Lower lobe of right lung (tissue), 2 donors: Measurements from ENCODE around the gene MIB2. TPM values are rescaled to one million over a fixed set of nuclear protein-coding genes. Genes with fewer than 3 reads are reported as not detected.
"Not testable (repeated sequence)": the region's sequence is repeated elsewhere in the genome, so short reads cannot be mapped to it uniquely, and the experiment has no call there.

Experiments
- ATAC-seq, 2 donors: fragments of 200-7000 bp; cut with Tn5 transposase; one replicate each; pipeline ENCODE4 v1.9.1; 2020 to 2022; ENCODE audit warnings: mild to moderate bottlenecking in 2 of 2, moderate library complexity in 2 of 2
- DNase-seq: peaks from one replicate; pipeline ENCODE4 v3.0.0-alpha.2; 2020
- H3K27ac ChIP-seq: fragments of 200-600 bp; one replicate; pipeline ENCODE4 v1.8.0; 2022
- H3K27me3 ChIP-seq: fragments of 200-600 bp; one replicate; pipeline ENCODE4 v1.8.0; 2022; ENCODE audit warnings: low read depth
- H3K36me3 ChIP-seq: fragments of 200-600 bp; one replicate; pipeline ENCODE4 v1.8.0; 2022; ENCODE audit warnings: mild to moderate bottlenecking
- H3K4me1 ChIP-seq: fragments of 200-600 bp; one replicate; pipeline ENCODE4 v1.8.0; 2022
- H3K4me3 ChIP-seq: fragments of 200-600 bp; one replicate; pipeline ENCODE4 v1.8.0; 2022; ENCODE audit warnings: mild to moderate bottlenecking
- H3K9me3 ChIP-seq: fragments of 200-600 bp; one replicate; pipeline ENCODE4 v1.8.0; 2022
- intact Hi-C: fragments of 100-400 bp; cut with DNase I; formaldehyde crosslinking; loops from one replicate; pipeline ENCODE4 v1.11.0; 2022
- total RNA-seq: library from RNA; stranded (reverse); fragmentation: NEBNext Ultra II Directional; extraction: Animal tissue kit (Norgen Biotek cat#: 25700); gene quantifications from one replicate; pipeline ENCODE4 v1.2.1, GENCODE V29; 2021
- TF ChIP-seq, protein P1 (sequence below): fragments of 200-600 bp; IDR thresholded peaks from one replicate; pipeline ENCODE4 v1.8.0; 2022; ENCODE audit warnings: antibody characterized with exemption, mild to moderate bottlenecking
- donor health status: DM: no; HTN: yes; CAD: no; lungs with severe emphysema.

MIB2 gene
- total RNA-seq, 1 donor from 2014 or later: 82.5 TPM

DNA sequence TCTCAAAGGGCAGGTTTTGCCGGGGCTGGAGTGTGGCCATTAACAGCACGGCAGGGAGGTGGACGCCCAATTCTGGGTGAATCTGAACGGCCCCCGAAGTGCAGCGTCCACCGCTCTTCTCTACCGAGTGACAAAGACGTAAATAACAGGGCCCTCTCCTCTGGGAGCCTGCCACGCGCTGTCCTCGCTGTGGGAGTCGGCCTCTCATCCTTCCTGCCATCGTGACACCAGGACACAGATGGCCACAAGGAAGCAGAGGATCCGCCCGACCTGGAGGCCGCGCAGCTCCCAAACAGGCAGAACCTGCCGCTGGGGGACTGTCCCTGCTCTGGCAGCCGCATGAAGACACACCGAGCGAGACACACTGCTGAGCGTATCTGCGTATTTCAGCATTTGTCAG lies 55.6 kb downstream of the MIB2 start:
- TF ChIP-seq, protein P1, sequence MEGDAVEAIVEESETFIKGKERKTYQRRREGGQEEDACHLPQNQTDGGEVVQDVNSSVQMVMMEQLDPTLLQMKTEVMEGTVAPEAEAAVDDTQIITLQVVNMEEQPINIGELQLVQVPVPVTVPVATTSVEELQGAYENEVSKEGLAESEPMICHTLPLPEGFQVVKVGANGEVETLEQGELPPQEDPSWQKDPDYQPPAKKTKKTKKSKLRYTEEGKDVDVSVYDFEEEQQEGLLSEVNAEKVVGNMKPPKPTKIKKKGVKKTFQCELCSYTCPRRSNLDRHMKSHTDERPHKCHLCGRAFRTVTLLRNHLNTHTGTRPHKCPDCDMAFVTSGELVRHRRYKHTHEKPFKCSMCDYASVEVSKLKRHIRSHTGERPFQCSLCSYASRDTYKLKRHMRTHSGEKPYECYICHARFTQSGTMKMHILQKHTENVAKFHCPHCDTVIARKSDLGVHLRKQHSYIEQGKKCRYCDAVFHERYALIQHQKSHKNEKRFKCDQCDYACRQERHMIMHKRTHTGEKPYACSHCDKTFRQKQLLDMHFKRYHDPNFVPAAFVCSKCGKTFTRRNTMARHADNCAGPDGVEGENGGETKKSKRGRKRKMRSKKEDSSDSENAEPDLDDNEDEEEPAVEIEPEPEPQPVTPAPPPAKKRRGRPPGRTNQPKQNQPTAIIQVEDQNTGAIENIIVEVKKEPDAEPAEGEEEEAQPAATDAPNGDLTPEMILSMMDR: no peak
- Histone ChIP-seq H3K4me3 (no peak overlapping the region), H3K36me3 (peaks cover 58% of the 10 kb centered on the region), H3K27me3 (no peaks in the 10 kb centered on the region), H3K27ac (no peak overlapping the region), H3K9me3 (no peaks in the 10 kb centered on the region), H3K4me1 (no peaks in the 10 kb centered on the region)
- DNase-seq (peak; percentile 29), ATAC-seq (no peak)
- intact Hi-C loops: no loop called here

DNA sequence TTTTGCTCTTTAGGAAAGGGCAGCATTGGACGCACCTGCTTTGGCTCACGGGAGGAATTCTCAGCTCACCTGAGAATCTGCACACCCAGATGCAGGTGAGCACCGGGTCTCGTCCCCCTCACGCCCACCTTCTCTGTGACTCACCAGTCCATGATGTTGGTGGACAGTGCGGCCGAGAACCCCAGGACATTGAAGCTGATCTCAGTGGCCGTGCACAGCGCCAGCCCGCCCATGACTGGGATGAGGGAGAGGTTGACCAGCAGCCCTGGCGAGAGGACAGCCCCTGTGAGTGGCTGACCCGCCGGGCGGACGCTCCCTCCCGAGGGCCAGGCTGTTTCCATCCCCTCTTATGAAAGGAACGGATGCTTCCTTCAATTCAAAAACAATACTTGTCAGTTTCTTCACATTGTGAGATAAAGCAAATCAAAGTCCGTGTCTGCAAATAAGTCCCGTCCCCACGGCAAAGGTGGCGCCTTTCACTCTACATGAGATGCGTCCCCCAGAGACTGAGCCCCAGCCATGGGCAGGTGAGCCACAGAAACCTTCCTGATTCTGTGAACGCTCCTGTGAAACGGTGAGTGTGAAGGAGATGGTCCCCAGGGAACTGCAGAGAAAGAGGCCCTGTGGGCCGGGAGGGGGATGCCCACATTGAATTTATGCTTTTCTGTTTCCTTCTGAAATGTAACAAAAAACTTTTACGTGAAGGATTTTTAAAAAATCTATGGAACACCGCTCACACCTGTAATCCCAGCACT lies 56.2 kb downstream of the MIB2 start:
- H3K36me3 ChIP-seq: peaks cover 51% of the 10 kb centered on the region
- DNase-seq: peak; percentile 41

DNA sequence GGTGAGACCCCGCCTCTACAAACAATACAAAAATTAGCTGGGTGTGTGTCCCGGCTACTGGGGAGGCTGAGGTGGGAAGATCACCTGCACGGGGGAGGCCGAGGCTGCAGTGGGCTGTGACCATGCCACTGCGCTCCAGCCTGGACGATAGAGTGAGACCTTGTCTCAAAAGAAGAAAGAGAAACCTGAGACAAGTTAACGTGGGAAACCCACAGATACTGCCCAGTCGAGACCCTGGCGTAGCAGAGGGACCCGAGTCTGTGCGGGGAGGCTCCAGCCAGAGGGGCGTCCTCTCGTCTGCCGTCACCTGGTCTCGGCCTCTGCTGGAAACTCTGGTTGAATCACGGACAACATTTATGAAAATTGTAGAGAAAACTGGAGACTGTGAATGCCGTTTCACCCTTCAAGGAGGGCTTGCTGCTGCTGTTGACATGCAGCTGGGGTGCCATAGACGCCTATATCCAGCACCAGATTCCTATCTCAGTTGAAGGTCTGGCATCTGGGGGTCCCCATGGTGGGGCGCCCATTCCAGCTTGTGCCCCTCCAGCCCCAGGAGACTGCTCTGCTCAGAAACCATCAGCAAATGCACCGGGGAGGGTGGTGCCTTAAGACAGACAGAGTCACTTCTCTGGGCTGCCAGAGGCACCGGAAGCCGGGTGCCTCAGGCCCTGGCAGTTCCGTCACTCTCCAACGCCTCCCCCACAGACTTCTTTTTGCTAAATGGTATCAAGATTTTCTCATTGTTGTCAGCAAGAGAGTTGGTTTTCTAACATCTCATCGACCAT lies 57.1 kb downstream of the MIB2 start:
- H3K4me1 ChIP-seq: no peaks in the 10 kb centered on the region
- DNase-seq (peak; percentile 24), ATAC-seq (no peak)
- H3K36me3 ChIP-seq: peaks cover 48% of the 10 kb centered on the region
- no peaks in the 10 kb centered on the region for H3K27me3 ChIP-seq
- H3K9me3 ChIP-seq: no peaks in the 10 kb centered on the region
- TF ChIP-seq, protein P1: no peak
- intact Hi-C loops: no loop called here
- H3K4me3 ChIP-seq: no peak overlapping the region
- H3K27ac ChIP-seq: no peak overlapping the region

More for the DNA sequence above, 56.2 kb downstream of the MIB2 start:
- TF ChIP-seq, protein P1: no peak
- no peaks in the 10 kb centered on the region for H3K9me3 ChIP-seq
- H3K4me3 ChIP-seq: no peak overlapping the region
- H3K27me3 ChIP-seq: no peaks in the 10 kb centered on the region
- no peak overlapping the region for H3K27ac ChIP-seq
- H3K4me1 ChIP-seq: no peaks in the 10 kb centered on the region
- intact Hi-C loops: no loop called here
- ATAC-seq: no peak

DNA sequence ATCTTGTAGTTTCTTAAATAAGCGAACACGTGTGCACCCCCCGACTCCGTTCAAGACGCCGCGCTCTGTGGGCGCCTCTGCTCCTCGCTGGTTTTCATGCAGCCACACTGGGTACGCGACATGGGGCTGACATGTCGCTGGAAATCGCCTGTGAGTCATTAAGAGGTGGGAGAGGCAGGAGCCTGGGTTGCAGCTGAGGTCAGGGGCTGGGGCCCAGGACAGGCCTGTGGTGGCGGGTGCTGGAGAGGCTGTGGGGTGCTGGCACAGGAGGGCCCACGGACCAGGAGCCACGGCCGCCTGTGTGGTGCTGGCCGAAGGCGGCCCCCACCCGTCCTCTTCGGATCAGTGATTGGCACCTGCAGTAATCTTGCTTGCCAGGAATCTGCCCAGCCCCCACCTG lies 59.5 kb downstream of the MIB2 start:
- H3K27me3 ChIP-seq, intact Hi-C loops, H3K4me3 ChIP-seq, ATAC-seq, H3K9me3 ChIP-seq, H3K27ac ChIP-seq, H3K4me1 ChIP-seq: not testable (repeated sequence)
- peak; percentile 32 for DNase-seq
- H3K36me3 ChIP-seq: peaks cover 25% of the 10 kb centered on the region

DNA sequence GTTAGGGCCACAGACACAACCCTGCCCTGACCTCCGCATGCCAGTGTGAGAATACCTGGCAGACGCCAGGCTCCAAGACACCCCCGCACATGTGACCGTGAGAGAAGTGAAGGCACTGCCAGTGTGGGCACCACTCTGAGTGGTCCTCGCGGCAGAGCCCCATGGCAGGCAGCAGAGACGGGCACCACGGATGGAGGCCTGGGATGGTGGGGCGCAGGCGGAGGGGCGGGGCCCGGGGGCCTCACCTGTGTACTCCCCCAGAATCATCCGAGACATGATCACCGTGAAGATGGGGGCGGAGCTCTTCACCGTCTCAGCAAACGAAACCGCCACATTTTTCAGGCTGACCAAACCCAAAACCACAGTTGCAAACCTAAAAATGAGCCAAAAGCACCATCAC lies 59.9 kb downstream of the MIB2 start:
- H3K36me3 ChIP-seq: peaks cover 24% of the 10 kb centered on the region
- ATAC-seq (peak in 1 of 2 donors; percentile 29), DNase-seq (peak; percentile 14)
- H3K9me3 ChIP-seq, H3K4me3 ChIP-seq, H3K27me3 ChIP-seq, H3K4me1 ChIP-seq, intact Hi-C loops, H3K27ac ChIP-seq: not testable (repeated sequence)

DNA sequence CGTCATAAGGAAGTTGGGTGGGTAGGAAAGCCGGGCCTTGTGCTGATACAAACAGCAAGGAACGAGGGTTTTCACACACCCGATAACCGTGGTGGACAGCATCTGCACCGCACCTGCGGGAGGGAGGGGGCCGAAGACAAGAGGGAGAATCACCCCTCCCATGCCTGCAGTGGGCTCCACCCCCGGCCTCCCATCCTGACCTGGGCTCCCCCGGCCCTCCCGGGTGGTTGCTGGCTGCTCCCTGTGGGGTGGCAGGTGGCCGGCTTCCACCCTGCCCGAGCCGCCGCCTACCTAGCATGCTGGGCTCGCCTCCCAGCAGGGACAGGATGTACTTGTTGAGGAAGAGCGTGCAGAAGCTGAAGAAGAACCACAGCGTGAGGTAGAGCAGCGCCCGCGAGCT lies 60.8 kb downstream of the MIB2 start:
- DNase-seq: peak; percentile 6
- peaks cover 17% of the 10 kb centered on the region for H3K36me3 ChIP-seq
- H3K27me3 ChIP-seq, ATAC-seq, intact Hi-C loops, H3K27ac ChIP-seq, H3K9me3 ChIP-seq, H3K4me3 ChIP-seq, H3K4me1 ChIP-seq: not testable (repeated sequence)
